ENCODE results near the gene TACSTD2. TPM values are rescaled to one million over a fixed set of nuclear protein-coding genes. Genes with fewer than 3 reads are reported as not detected.
"Not testable (repeated sequence)": the region's sequence is repeated elsewhere in the genome, so short reads cannot be mapped to it uniquely, and the experiment has no call there.

TACSTD2 gene
- total and polyA plus RNA-seq, 8 donors: 6.0 to 171 (median 13.4) TPM

GRCh38 chr1:58545591-58546519 lies 31.2 kb downstream of the TACSTD2 start:
- H3K4me3 ChIP-seq: peak overlapping the region; percentile 55 to 63
- ATAC-seq (peak; percentile 86), DNase-seq (peak; percentile 73 to 96 (median 82))
- TF ChIP-seq CTCF (IDR thresholded peaks at IDR 0.05): no peak
- H3K27me3 ChIP-seq: no peaks in the 10 kb centered on the region
- intact Hi-C loops (cut with DNase I): no loop called here
- peak overlapping the region; percentile 100 for H3K27ac ChIP-seq
- H3K4me1 ChIP-seq: peaks cover 3 to 10% of the 10 kb centered on the region in 2 donors
- H3K9me3 ChIP-seq: no peaks in the 10 kb centered on the region
- no peaks in the 10 kb centered on the region for H3K36me3 ChIP-seq

DNA sequence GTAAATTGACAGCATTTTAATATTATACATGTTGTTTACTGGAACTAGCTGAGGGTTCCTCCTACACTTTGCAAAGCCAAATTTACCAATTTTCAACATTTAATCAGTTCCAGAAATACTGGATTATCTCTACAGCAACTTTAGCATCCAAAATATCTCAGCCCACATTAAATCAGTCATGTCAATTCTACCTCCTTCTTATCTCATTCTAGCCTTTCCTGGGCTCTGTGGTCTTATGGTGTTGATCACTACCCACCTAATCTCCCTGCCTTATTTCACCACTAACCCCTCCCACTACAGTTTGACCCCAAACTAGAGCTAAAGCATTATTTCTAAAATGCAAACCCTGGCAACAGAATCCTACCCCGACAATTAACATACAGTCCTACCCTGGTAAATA lies 33.8 kb downstream of the TACSTD2 start:
- TF ChIP-seq CTCF (IDR thresholded peaks at IDR 0.05): no peak
- H3K27ac ChIP-seq: no peak overlapping the region
- intact Hi-C loops (cut with DNase I): no loop called here

GRCh38 chr1:58539553-58539952 lies 37.5 kb downstream of the TACSTD2 start:
- Histone ChIP-seq H3K9me3 (no peaks in the 10 kb centered on the region), H3K27ac (no peak overlapping the region)
- intact Hi-C loops (cut with DNase I): no loop called here

More for the DNA sequence above, 33.8 kb downstream of the TACSTD2 start:
- ATAC-seq: no peak
- peaks cover 3 to 10% of the 10 kb centered on the region in 2 donors for H3K4me1 ChIP-seq
- H3K9me3 ChIP-seq: no peaks in the 10 kb centered on the region
- no peaks in the 10 kb centered on the region for H3K27me3 ChIP-seq
- no peak for DNase-seq
- H3K36me3 ChIP-seq: no peaks in the 10 kb centered on the region
- no peak overlapping the region for H3K4me3 ChIP-seq

DNA sequence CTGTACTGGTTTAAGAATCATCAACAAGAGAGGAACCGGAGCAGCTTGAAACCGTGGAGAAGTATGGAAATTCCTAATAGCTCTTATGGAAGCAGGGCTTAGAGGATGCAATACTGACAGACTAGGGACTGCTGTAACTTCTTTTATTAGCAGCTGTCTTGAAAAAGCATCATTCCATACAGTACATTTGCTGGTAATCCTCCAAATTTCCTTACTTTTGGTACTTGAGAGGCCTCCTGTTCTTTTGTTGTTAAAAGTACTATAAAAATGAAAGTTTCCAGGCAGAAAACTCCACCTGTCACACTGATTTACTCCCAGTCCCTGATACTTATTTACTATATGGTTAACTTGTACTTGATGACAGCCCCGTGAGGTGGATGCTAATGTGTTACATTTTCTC lies 38.2 kb downstream of the TACSTD2 start:
- TF ChIP-seq CTCF (IDR thresholded peaks at IDR 0.05): no peak
- H3K4me3 ChIP-seq: no peak overlapping the region
- ATAC-seq (no peak), DNase-seq (no peak)
- H3K4me1 ChIP-seq: no peaks in the 10 kb centered on the region
- intact Hi-C loops (cut with DNase I): no loop called here
- H3K27ac ChIP-seq: no peak overlapping the region
- H3K9me3 ChIP-seq: no peaks in the 10 kb centered on the region
- H3K27me3 ChIP-seq: no peaks in the 10 kb centered on the region
- H3K36me3 ChIP-seq: no peaks in the 10 kb centered on the region

More at GRCh38 chr1:58539553-58539952, 37.5 kb downstream of the TACSTD2 start:
- no peaks in the 10 kb centered on the region for H3K36me3 ChIP-seq
- ATAC-seq (no peak), DNase-seq (no peak)
- no peak for TF ChIP-seq CTCF (IDR thresholded peaks at IDR 0.05)
- H3K4me3 ChIP-seq: no peak overlapping the region
- H3K4me1 ChIP-seq: peaks cover 0 to under 1% of the 10 kb centered on the region in 2 donors
- H3K27me3 ChIP-seq: no peaks in the 10 kb centered on the region

GRCh38 chr1:58531842-58532241 lies 45.2 kb downstream of the TACSTD2 start:
- DNase-seq; intact Hi-C loops (cut with DNase I); H3K4me1 ChIP-seq; H3K27ac ChIP-seq; ATAC-seq; H3K27me3 ChIP-seq; H3K4me3 ChIP-seq; H3K9me3 ChIP-seq: not testable (repeated sequence)
- peaks cover 0 to 14% of the 10 kb centered on the region in 2 donors for H3K36me3 ChIP-seq
